H9 (cell line): ENCODE measurements around the gene KIF3B. TPM values are rescaled to one million over a fixed set of nuclear protein-coding genes. Genes with fewer than 3 reads are reported as not detected.

ENCODE experiments used
- DNase-seq: peaks from one replicate; pipeline ENCODE4 v3.0.0-alpha.2; 2017
- H2AFZ ChIP-seq: one replicate; pipeline ENCODE4 v1.6.1; 2013; ENCODE audit warnings: mild to moderate bottlenecking, low read length, control low read depth, moderate library complexity
- H2AK5ac ChIP-seq: 2 replicates; pipeline ENCODE4 v1.6.1; 2013; ENCODE audit warnings: low read length, control low read depth, mixed read lengths; ENCODE audit not compliant: insufficient read length
- H2BK120ac ChIP-seq: one replicate; pipeline ENCODE4 v1.6.1; 2013; ENCODE audit warnings: low read depth, mild to moderate bottlenecking, low read length, control low read depth, inconsistent platforms; ENCODE audit not compliant: poor library complexity, severe bottlenecking
- H2BK12ac ChIP-seq: 2 replicates; pipeline ENCODE4 v1.6.1; 2013; ENCODE audit warnings: low read length, control low read depth, mixed read lengths, low read depth; ENCODE audit not compliant: insufficient read length
- H2BK15ac ChIP-seq: 2 replicates; pipeline ENCODE4 v1.6.1; 2013; ENCODE audit warnings: low read depth, low read length, control low read depth
- H2BK20ac ChIP-seq: one replicate; pipeline ENCODE4 v1.6.1; 2013; ENCODE audit warnings: low read depth, mild to moderate bottlenecking, low read length, control low read depth, inconsistent platforms; ENCODE audit not compliant: poor library complexity, severe bottlenecking
- H2BK5ac ChIP-seq: 2 replicates; pipeline ENCODE4 v1.6.1; 2013; ENCODE audit warnings: low read length, control low read depth, mixed read lengths; ENCODE audit not compliant: insufficient read length
- H3K14ac ChIP-seq: 2 replicates; pipeline ENCODE4 v1.6.1; 2013; ENCODE audit warnings: low read length, control low read depth; ENCODE audit not compliant: insufficient read depth
- H3K18ac ChIP-seq: 2 replicates; pipeline ENCODE4 v1.6.1; 2013; ENCODE audit warnings: low read depth, mild to moderate bottlenecking, mixed read lengths, low read length, control low read depth; ENCODE audit not compliant: insufficient read length
- H3K23ac ChIP-seq: 2 replicates; pipeline ENCODE4 v1.6.1; 2013; ENCODE audit warnings: low read length, control low read depth, mixed read lengths, low read depth; ENCODE audit not compliant: insufficient read length
- H3K23me2 ChIP-seq: 2 replicates; pipeline ENCODE4 v1.6.1; 2013; ENCODE audit warnings: low read depth, mild to moderate bottlenecking, mixed read lengths, low read length, control low read depth; ENCODE audit not compliant: insufficient read length, poor library complexity, severe bottlenecking
- H3K27ac ChIP-seq: 2 replicates; pipeline ENCODE4 v1.5.1; 2013; ENCODE audit warnings: low read length, control low read depth, mixed read lengths, low read depth; ENCODE audit not compliant: insufficient read length
- H3K27me3 ChIP-seq: 2 replicates; pipeline ENCODE4 v1.6.1; 2013; ENCODE audit warnings: low read length, control low read depth, inconsistent platforms; ENCODE audit not compliant: insufficient read depth
- H3K4ac ChIP-seq: 2 replicates; pipeline ENCODE4 v1.6.1; 2013; ENCODE audit warnings: low read depth, mild to moderate bottlenecking, control low read depth, inconsistent platforms, low read length, moderate library complexity
- H3K4me1 ChIP-seq: 2 replicates; pipeline ENCODE4 v1.6.1; 2013; ENCODE audit warnings: low read length, control low read depth, inconsistent platforms; ENCODE audit not compliant: insufficient read depth
- H3K4me2 ChIP-seq: 2 replicates; pipeline ENCODE4 v1.6.1; 2013; ENCODE audit warnings: low read length, control low read depth, mixed read lengths; ENCODE audit not compliant: insufficient read length, insufficient read depth
- H3K56ac ChIP-seq: 2 replicates; pipeline ENCODE4 v1.6.1; 2013; ENCODE audit warnings: low read depth, mild to moderate bottlenecking, mixed read lengths, low read length, control low read depth; ENCODE audit not compliant: insufficient read length
- H3K79me1 ChIP-seq: 2 replicates; pipeline ENCODE4 v1.6.1; 2013; ENCODE audit warnings: low read depth, mild to moderate bottlenecking, moderate library complexity, low read length, control low read depth, inconsistent platforms; ENCODE audit not compliant: insufficient read depth, poor library complexity, severe bottlenecking
- H3K79me2 ChIP-seq: 2 replicates; pipeline ENCODE4 v1.6.1; 2013; ENCODE audit warnings: low read length, control low read depth, inconsistent platforms; ENCODE audit not compliant: insufficient read depth
- H3K9ac ChIP-seq: 2 replicates; pipeline ENCODE4 v1.6.1; 2013; ENCODE audit warnings: low read length, control low read depth, mixed read lengths; ENCODE audit not compliant: insufficient read length; ENCODE audit errors: extremely low read depth
- H3K9me3 ChIP-seq: one replicate; pipeline ENCODE4 v1.6.1; 2013; ENCODE audit warnings: low read depth, low read length, inconsistent platforms; ENCODE audit not compliant: control insufficient read depth
- H3T11ph ChIP-seq: one replicate; pipeline ENCODE4 v1.6.1; 2013; ENCODE audit warnings: mild to moderate bottlenecking, low read length, control low read depth, inconsistent platforms
- H4K20me1 ChIP-seq: one replicate; pipeline ENCODE4 v1.6.1; 2013; ENCODE audit not compliant: control insufficient read depth, insufficient read length, insufficient read depth
- H4K5ac ChIP-seq: 2 replicates; pipeline ENCODE4 v1.6.1; 2013; ENCODE audit warnings: low read depth, mild to moderate bottlenecking, mixed read lengths, low read length, control low read depth; ENCODE audit not compliant: insufficient read length
- H4K8ac ChIP-seq: replicated peaks from 2 replicates; pipeline ENCODE4 v1.6.1; 2013; ENCODE audit warnings: low read length, control low read depth, mixed read lengths, low read depth; ENCODE audit not compliant: insufficient read length
- H4K91ac ChIP-seq: 2 replicates; pipeline ENCODE4 v1.6.1; 2013; ENCODE audit warnings: low read depth, mild to moderate bottlenecking, moderate library complexity, mixed read lengths, low read length, control low read depth; ENCODE audit not compliant: insufficient read length
- H3K27ac Mint-ChIP-seq, 3 experiments: 2 replicates in 2 of 3; 3 replicates in 1 of 3; pipeline ENCODE4 v1.8.0; 2020 to 2021; ENCODE audit warnings: mixed read lengths in 3 of 3, mild to moderate bottlenecking in 1 of 3, moderate library complexity in 1 of 3
- H3K27me3 Mint-ChIP-seq: 2 replicates; pipeline ENCODE4 v1.8.0; 2021; ENCODE audit warnings: low read depth, mild to moderate bottlenecking, moderate library complexity, mixed read lengths
- H3K36me3 Mint-ChIP-seq, 3 experiments: 2 replicates in 2 of 3; 3 replicates in 1 of 3; pipeline ENCODE4 v1.8.0; 2020 to 2021; ENCODE audit warnings: low read depth in 3 of 3, mixed read lengths in 3 of 3; ENCODE audit not compliant: insufficient read depth in 1 of 3
- H3K4me1 Mint-ChIP-seq, 2 experiments: 2 replicates each; pipeline ENCODE4 v1.8.0; 2020; ENCODE audit warnings: mixed read lengths in 2 of 2
- H3K4me3 Mint-ChIP-seq, 2 experiments: 2 replicates in 1 of 2; 3 replicates in 1 of 2; pipeline ENCODE4 v1.8.0; 2020 to 2021; ENCODE audit warnings: mild to moderate bottlenecking in 2 of 2, mixed read lengths in 2 of 2, moderate library complexity in 1 of 2
- H3K9me3 Mint-ChIP-seq, 2 experiments: 2 replicates in 1 of 2; 3 replicates in 1 of 2; pipeline ENCODE4 v1.8.0; 2020; ENCODE audit warnings: mild to moderate bottlenecking in 2 of 2, mixed read lengths in 2 of 2, moderate library complexity in 1 of 2
- WGBS: extraction: QIAGEN DNeasy Blood & Tissue Kit; methylation state at CpG from one replicate; pipeline ENCODE4 v1.1.7; 2013; ENCODE audit warnings: missing lambda C conversion rate, low lambda C conversion rate, mixed read lengths; ENCODE audit not compliant: insufficient read length; ENCODE audit errors: extremely low coverage; 5-methylcytosine and 5-hydroxymethylcytosine counted together
- total RNA-seq: library from RNA; stranded (reverse); gene quantifications from 2 replicates; pipeline ENCODE4 v1.2.1, GENCODE V29; 2021
- TF ChIP-seq, protein P1 (sequence below): fragments of 200-600 bp; sonication (generic); conservative IDR thresholded peaks from 3 replicates; pipeline ENCODE4 v1.8.0; 2021; ENCODE audit warnings: antibody characterized with exemption, mild to moderate bottlenecking

The KIF3B gene
- total RNA-seq, 1 experiment from 2014 or later: 29.7 TPM

DNA sequence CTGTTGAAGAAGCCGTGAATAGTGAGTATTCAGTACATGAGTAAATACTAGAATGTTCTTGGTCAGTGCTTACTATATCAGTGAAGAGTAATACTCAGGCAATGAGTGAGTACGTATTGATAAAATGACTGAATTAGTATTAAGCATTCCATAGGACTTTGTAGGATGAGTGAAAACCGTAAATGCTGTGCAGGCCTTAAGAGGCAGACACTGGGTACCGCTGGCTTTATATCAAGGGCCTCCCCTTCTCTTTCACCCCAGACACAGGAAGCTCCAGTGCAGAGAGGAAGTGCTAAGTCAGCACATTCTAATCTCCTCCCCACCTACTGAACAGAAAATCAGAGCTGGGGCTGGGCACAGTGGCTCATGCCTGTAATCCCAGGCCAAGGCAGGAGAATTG lies 45.6 kb upstream of the KIF3B start:
- no peak overlapping the region for H2BK12ac ChIP-seq
- DNase-seq: no peak
- no peak overlapping the region for H2BK15ac ChIP-seq
- H4K20me1 ChIP-seq: no peaks in the 10 kb centered on the region
- WGBS: no CpG with 5 or more reads among the region's 4 CpGs
- H3K4me3 Mint-ChIP-seq: no peak overlapping the region
- no peak overlapping the region for H2BK20ac ChIP-seq
- no peak overlapping the region for H4K91ac ChIP-seq
- H4K8ac ChIP-seq: no peak overlapping the region
- H3K23me2 ChIP-seq: no peaks in the 10 kb centered on the region
- H3K4me1 ChIP-seq: no peaks in the 10 kb centered on the region
- H2BK5ac ChIP-seq: no peak overlapping the region
- no peak overlapping the region for H4K5ac ChIP-seq
- H2BK120ac ChIP-seq: no peak overlapping the region
- no peak overlapping the region for H3T11ph ChIP-seq
- H3K9me3 Mint-ChIP-seq: no peaks in the 10 kb centered on the region
- H3K27me3 ChIP-seq: no peaks in the 10 kb centered on the region
- no peaks in the 10 kb centered on the region for H3K9me3 ChIP-seq
- TF ChIP-seq, protein P1, sequence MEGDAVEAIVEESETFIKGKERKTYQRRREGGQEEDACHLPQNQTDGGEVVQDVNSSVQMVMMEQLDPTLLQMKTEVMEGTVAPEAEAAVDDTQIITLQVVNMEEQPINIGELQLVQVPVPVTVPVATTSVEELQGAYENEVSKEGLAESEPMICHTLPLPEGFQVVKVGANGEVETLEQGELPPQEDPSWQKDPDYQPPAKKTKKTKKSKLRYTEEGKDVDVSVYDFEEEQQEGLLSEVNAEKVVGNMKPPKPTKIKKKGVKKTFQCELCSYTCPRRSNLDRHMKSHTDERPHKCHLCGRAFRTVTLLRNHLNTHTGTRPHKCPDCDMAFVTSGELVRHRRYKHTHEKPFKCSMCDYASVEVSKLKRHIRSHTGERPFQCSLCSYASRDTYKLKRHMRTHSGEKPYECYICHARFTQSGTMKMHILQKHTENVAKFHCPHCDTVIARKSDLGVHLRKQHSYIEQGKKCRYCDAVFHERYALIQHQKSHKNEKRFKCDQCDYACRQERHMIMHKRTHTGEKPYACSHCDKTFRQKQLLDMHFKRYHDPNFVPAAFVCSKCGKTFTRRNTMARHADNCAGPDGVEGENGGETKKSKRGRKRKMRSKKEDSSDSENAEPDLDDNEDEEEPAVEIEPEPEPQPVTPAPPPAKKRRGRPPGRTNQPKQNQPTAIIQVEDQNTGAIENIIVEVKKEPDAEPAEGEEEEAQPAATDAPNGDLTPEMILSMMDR: no peak
- H3K18ac ChIP-seq: no peak overlapping the region
- no peaks in the 10 kb centered on the region; the same call in 1 of the 2 replicates for H3K27me3 Mint-ChIP-seq
- no peak overlapping the region for H3K23ac ChIP-seq
- no peak overlapping the region for H2AFZ ChIP-seq
- peaks cover 36 to 73% (median 68%) of the 10 kb centered on the region in 3 experiments; a peak in 6 of 7 replicates for H3K36me3 Mint-ChIP-seq
- no peak overlapping the region for H3K4me2 ChIP-seq
- H3K14ac ChIP-seq: no peak overlapping the region
- H2AK5ac ChIP-seq: no peak overlapping the region
- H3K4me1 Mint-ChIP-seq: no peaks in the 10 kb centered on the region
- no peak overlapping the region for H3K56ac ChIP-seq
- no peaks in the 10 kb centered on the region for H3K79me2 ChIP-seq
- H3K4ac ChIP-seq: no peak overlapping the region
- H3K27ac Mint-ChIP-seq: peak overlapping the region in 1 of 3 experiments; percentile 86; a peak in 1 of 7 replicates
- no peak overlapping the region for H3K27ac ChIP-seq
- H3K79me1 ChIP-seq: no peaks in the 10 kb centered on the region
- no peak overlapping the region for H3K9ac ChIP-seq
